ENCODE data around the gene APOBEC3G. TPM values are rescaled to one million over a fixed set of nuclear protein-coding genes. Genes with fewer than 3 reads are reported as not detected.
A peak's percentile ranks its signal among the peaks of the same experiment; 100 is the strongest.
"Not testable (repeated sequence)": the region's sequence is repeated elsewhere in the genome, so short reads cannot be mapped to it uniquely, and the experiment has no call there.

APOBEC3G gene
- total RNA-seq: 100 to 1,000 TPM; 106 to 108 TPM

GRCh38 chr22:39077026-39077840 is at the start of gene APOBEC3G:
Gene APOBEC3G (plus strand): TSS chr22:39077275. CDS start chr22:39077362, 87 bp downstream.
- H3K27me3 Mint-ChIP-seq; intact Hi-C loops (cut with micrococcal nuclease); CTCF ChIA-PET; H3K9me3 Mint-ChIP-seq: not testable (repeated sequence)
- POLR2A ChIA-PET: interaction anchor here (1.0 to 1.3 kb wide), 3 partner anchors 22 to 38 kb away, joined by 3 to 4 read pairs (median 3); no protein-coding TSS in a partner anchor
- peaks cover 41% of the 10 kb centered on the region for H3K4me1 Mint-ChIP-seq (ENCODE audit: low read depth)
- peak within 1 kb of the TSS; percentile 93 for H3K27ac Mint-ChIP-seq
- H3K4me3 Mint-ChIP-seq: peak within 1 kb of the TSS; percentile 93
- peaks cover 22% of the 10 kb centered on the region for H3K36me3 Mint-ChIP-seq
- peak; percentile 76 for DNase-seq

DNA sequence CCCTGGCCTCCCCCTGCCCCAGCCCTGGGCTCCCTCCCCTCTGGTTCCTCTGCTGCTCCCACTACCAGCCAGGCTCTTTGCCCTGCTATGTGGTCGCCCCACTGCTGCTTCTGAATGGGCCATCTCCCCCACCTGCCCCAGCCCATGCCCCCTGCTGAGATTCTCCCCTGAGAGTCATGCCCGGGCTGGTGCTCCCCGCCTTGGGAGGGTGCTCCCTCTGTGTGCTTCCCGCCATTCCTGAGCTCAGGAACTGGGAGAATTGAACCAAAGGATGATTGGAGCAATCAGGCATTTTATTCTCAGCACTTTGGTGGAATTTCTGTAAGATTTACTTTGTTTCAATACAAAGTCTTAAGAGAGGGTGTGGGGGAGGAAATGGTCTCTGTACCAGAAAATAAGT is 49.4 kb upstream of the APOBEC3G start:
- Mint-ChIP-seq H3K4me1 (ENCODE audit: low read depth) (peaks cover 54% of the 10 kb centered on the region), H3K27ac (peak overlapping the region; percentile 81), H3K36me3 (peaks cover 24% of the 10 kb centered on the region), H3K9me3 (no peaks in the 10 kb centered on the region), H3K27me3 (no peaks in the 10 kb centered on the region), H3K4me3 (no peak overlapping the region)
- ChIA-PET CTCF (interaction anchor here (2.0 kb wide), 1 partner anchor 90 kb away, joined by 4 read pairs; no protein-coding TSS in a partner anchor), POLR2A (no interaction called here)
- intact Hi-C loops (cut with micrococcal nuclease): loop anchor here (5.0 kb wide), 1 partner anchor 65 kb away; no protein-coding TSS in a partner anchor
- no peak for DNase-seq

GRCh38 chr22:39028281-39028680 is 48.8 kb upstream of the APOBEC3G start:
- CTCF ChIA-PET: interaction anchor here (2.0 kb wide), 1 partner anchor 90 kb away, joined by 4 read pairs; no protein-coding TSS in a partner anchor
- peak overlapping the region; percentile 81 for H3K27ac Mint-ChIP-seq
- no peak for DNase-seq
- H3K36me3 Mint-ChIP-seq: peaks cover 26% of the 10 kb centered on the region
- no peaks in the 10 kb centered on the region for H3K27me3 Mint-ChIP-seq
- H3K4me3 Mint-ChIP-seq: no peak overlapping the region
- no peaks in the 10 kb centered on the region for H3K9me3 Mint-ChIP-seq
- peaks cover 52% of the 10 kb centered on the region for H3K4me1 Mint-ChIP-seq (ENCODE audit: low read depth)
- POLR2A ChIA-PET: no interaction called here
- intact Hi-C loops (cut with micrococcal nuclease): loop anchor here (5.0 kb wide), 1 partner anchor 64 kb away; no protein-coding TSS in a partner anchor

- Mint-ChIP-seq H3K27me3 (no peaks in the 10 kb centered on the region), H3K9me3 (no peaks in the 10 kb centered on the region), H3K4me1 (ENCODE audit: low read depth) (peaks cover 44% of the 10 kb centered on the region), H3K36me3 (peaks cover 25% of the 10 kb centered on the region), H3K27ac (no peak overlapping the region), H3K4me3 (no peak overlapping the region)
- DNase-seq: no peak
- CTCF ChIA-PET: interaction anchor here (0.8 to 2.0 kb wide), 2 partner anchors 42 to 89 kb away, joined by 3 to 4 read pairs; no protein-coding TSS in a partner anchor
- intact Hi-C loops (cut with micrococcal nuclease): loop anchor here (5.0 kb wide), 1 partner anchor 63 kb away; no protein-coding TSS in a partner anchor
- POLR2A ChIA-PET: no interaction called here
These were observed 47.8 kb upstream of the APOBEC3G start for GRCh38 chr22:39029227-39029626.

DNA sequence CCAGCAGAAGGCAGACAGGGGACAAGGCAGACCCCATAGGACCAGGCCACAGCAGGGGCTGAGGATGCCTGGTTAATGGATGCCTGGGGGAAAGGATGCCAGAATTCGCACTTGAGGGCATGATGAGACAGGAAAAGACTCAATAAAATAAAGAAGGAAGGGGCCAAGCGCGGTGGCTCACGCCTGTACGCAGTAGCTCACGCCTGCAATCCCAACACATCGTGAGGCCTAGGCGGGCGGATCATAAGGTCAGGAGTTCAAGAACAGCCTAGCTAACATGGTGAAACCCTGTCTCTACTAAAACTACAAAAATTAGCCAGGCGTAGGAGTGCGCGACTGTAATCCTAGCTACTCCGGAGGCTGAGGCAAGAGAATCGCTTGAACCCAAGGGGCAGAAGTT is 46.4 kb upstream of the APOBEC3G start:
- H3K27me3 Mint-ChIP-seq: no peaks in the 10 kb centered on the region
- H3K27ac Mint-ChIP-seq: no peak overlapping the region
- intact Hi-C loops (cut with micrococcal nuclease): no loop called here
- peaks cover 16% of the 10 kb centered on the region for H3K36me3 Mint-ChIP-seq
- no peaks in the 10 kb centered on the region for H3K9me3 Mint-ChIP-seq
- CTCF ChIA-PET: no interaction called here
- POLR2A ChIA-PET: no interaction called here
- H3K4me1 Mint-ChIP-seq (ENCODE audit: low read depth): peaks cover 30% of the 10 kb centered on the region
- no peak for DNase-seq
- H3K4me3 Mint-ChIP-seq: no peak overlapping the region

- CTCF ChIA-PET: interaction anchor here (0.6 kb wide), 1 partner anchor 104 kb away, joined by 3 read pairs; no protein-coding TSS in a partner anchor
- POLR2A ChIA-PET; intact Hi-C loops (cut with micrococcal nuclease); H3K4me3 Mint-ChIP-seq; H3K27ac Mint-ChIP-seq; DNase-seq; H3K9me3 Mint-ChIP-seq; H3K27me3 Mint-ChIP-seq: not testable (repeated sequence)
- Mint-ChIP-seq H3K4me1 (ENCODE audit: low read depth) (peaks cover 24% of the 10 kb centered on the region), H3K36me3 (peaks cover 14% of the 10 kb centered on the region)
These were observed 45.4 kb upstream of the APOBEC3G start for GRCh38 chr22:39031434-39032295.

DNA sequence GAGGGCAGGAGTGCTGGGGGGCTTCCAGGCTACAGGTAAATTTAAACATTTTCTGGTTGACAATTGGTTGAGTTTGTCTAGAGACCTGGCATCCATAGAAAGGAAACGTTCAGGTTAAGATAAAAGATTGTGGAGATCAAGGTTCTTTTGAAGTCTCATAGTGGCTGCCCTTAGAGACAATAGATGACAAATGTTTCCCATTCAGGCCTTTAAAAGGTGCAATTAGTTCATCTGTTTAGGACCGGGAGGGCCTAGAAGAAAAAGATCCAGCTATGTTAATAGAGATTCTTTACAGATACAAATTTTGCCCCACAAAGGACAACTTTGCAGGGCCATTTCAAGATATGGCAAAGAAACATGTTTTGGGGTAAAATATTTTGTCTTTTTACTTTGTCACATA is 40.0 kb upstream of the APOBEC3G start:
- H3K9me3 Mint-ChIP-seq; H3K27me3 Mint-ChIP-seq; intact Hi-C loops (cut with micrococcal nuclease); POLR2A ChIA-PET; DNase-seq; H3K4me3 Mint-ChIP-seq; CTCF ChIA-PET: not testable (repeated sequence)
- Mint-ChIP-seq H3K4me1 (ENCODE audit: low read depth) (peaks cover 23% of the 10 kb centered on the region), H3K27ac (peak overlapping the region; percentile 38), H3K36me3 (peaks cover 13% of the 10 kb centered on the region)

DNA sequence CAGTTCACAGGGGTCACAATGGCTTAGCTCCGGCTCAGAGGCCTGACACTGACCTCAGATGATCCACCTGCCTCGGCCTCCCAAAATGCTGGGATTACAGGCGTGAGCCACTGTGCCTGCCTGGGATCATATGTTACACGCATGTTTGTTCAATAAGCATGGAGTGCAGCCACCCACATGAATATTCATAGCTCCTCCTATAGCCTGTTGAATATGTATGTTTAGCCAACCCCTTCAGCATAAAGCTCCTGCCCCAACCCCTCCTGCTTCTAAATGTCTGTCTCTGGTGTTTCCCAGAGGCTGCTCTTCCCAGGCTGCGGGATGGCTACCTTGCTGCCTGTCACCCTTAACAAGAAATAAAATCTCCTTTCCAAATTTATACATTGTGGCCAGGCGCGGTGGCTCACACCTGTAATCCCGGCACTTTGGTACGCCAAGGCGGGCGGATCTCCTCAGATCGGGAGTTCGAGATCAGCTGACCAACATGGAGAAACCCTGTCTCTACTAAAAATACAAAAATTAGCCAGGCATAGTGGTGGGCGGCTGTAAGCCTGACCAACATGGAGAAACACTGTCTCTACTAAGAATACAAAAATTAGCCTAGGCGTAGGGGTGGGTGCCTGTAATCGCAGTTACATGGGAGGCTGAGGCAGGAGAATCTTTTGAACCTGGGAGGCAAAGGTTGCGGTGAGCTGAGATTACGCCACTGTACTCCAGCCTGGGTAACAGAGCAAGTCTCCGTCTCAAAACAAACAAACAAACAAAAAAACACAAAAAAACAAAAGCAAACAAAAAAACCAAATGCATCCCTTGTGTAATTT is 37.6 kb upstream of the APOBEC3G start:
- H3K36me3 Mint-ChIP-seq: peaks cover 2% of the 10 kb centered on the region
- H3K27ac Mint-ChIP-seq: peak overlapping the region; percentile 69
- POLR2A ChIA-PET: no interaction called here
- H3K4me1 Mint-ChIP-seq (ENCODE audit: low read depth): peaks cover 23% of the 10 kb centered on the region
- H3K4me3 Mint-ChIP-seq: peak overlapping the region; percentile 68
- H3K27me3 Mint-ChIP-seq: no peaks in the 10 kb centered on the region
- intact Hi-C loops (cut with micrococcal nuclease): no loop called here
- DNase-seq: no peak
- CTCF ChIA-PET: interaction anchor here (0.6 to 1.3 kb wide), 4 partner anchors 12 to 78 kb away, joined by 3 to 5 read pairs (median 3); no protein-coding TSS in a partner anchor
- no peaks in the 10 kb centered on the region for H3K9me3 Mint-ChIP-seq

- DNase-seq; intact Hi-C loops (cut with micrococcal nuclease); H3K36me3 Mint-ChIP-seq; H3K27me3 Mint-ChIP-seq; H3K9me3 Mint-ChIP-seq; POLR2A ChIA-PET: not testable (repeated sequence)
- CTCF ChIA-PET: interaction anchor here (0.6 to 1.1 kb wide), 3 partner anchors 11 to 77 kb away, joined by 3 read pairs; no protein-coding TSS in a partner anchor
- Mint-ChIP-seq H3K4me3 (peak overlapping the region; percentile 68), H3K27ac (peak overlapping the region; percentile 69), H3K4me1 (ENCODE audit: low read depth) (peaks cover 26% of the 10 kb centered on the region)
These were observed 36.9 kb upstream of the APOBEC3G start for GRCh38 chr22:39040155-39040537.

DNA sequence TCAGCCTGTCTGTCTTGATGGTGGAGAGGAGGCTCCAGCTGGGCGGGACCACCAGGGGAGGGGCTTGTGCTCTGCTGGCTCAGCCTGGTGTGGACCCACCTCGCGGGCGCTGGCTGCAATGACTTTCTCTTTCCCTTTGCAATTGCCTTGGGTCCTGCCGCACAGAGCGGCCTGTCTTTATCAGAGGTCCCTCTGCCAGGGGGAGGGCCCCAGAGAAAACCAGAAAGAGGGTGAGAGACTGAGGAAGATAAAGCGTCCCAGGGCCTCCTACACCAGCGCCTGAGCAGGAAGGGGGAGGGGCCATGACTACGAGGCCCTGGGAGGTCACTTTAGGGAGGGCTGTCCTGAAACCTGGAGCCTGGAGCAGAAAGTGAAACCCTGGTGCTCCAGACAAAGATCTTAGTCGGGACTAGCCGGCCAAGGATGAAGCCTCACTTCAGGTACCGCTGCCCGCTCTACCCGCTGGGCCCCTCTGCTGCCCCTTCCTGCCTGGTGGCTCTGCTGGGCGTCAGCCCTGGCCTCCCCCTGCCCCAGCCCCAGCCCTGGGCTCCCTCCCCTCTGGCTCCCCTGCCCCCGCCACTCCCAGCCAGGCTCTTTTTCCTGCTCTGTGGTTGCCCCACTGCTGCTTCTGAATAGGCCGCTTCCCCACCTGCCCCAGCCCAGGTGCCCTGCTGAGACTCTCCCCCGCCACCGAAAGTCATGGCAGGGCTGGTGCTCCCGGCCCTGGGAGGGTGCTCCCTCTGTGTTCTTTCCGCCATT is 36.4 kb upstream of the APOBEC3G start, which contains the start of gene APOBEC3F:
APOBEC3F (plus strand) TSS at position 327 of the 759 bp plus-strand sequence; CDS start at position 424, 97 bp downstream.
- H3K9me3 Mint-ChIP-seq; H3K36me3 Mint-ChIP-seq; POLR2A ChIA-PET; H3K27me3 Mint-ChIP-seq; intact Hi-C loops (cut with micrococcal nuclease): not testable (repeated sequence)
- Mint-ChIP-seq H3K4me3 (peak within 1 kb of the TSS; percentile 88), H3K4me1 (ENCODE audit: low read depth) (peaks cover 26% of the 10 kb centered on the region), H3K27ac (peak within 1 kb of the TSS; percentile 91)
- CTCF ChIA-PET: interaction anchor here (0.7 to 1.1 kb wide), 2 partner anchors 11 to 77 kb away, joined by 3 read pairs; no protein-coding TSS in a partner anchor
- peak; percentile 88 for DNase-seq

- POLR2A ChIA-PET: interaction anchor here (0.6 kb wide), 1 partner anchor 26 kb away, joined by 3 read pairs; no protein-coding TSS in a partner anchor
- peaks cover 21% of the 10 kb centered on the region for H3K4me1 Mint-ChIP-seq (ENCODE audit: low read depth)
- H3K27ac Mint-ChIP-seq: peak overlapping the region; percentile 91
- H3K36me3 Mint-ChIP-seq: peaks cover 7% of the 10 kb centered on the region
- no peak for DNase-seq
- H3K27me3 Mint-ChIP-seq: no peaks in the 10 kb centered on the region
- intact Hi-C loops (cut with micrococcal nuclease): no loop called here
- H3K9me3 Mint-ChIP-seq: no peaks in the 10 kb centered on the region
- CTCF ChIA-PET: no interaction called here
- H3K4me3 Mint-ChIP-seq: peak overlapping the region; percentile 88
These were observed 35.2 kb upstream of the APOBEC3G start for GRCh38 chr22:39041908-39042307.

Measured in activated CD4-positive, alpha-beta memory T cell treated with anti-CD3 and anti-CD28 coated beads for 36 hours (primary cell).